Aorta (tissue), 5 donors: ENCODE results near the gene NFKB2. TPM values are rescaled to one million over a fixed set of nuclear protein-coding genes. Genes with fewer than 3 reads are reported as not detected.

Experiments used
- ATAC-seq: fragments of 200-7000 bp; cut with Tn5 transposase; one replicate; pipeline ENCODE4 v1.9.1; 2022; ENCODE audit warnings: moderate library complexity; ENCODE audit not compliant: low FRiP score
- DNase-seq, 2 donors: peaks; one replicate each; pipeline ENCODE4 v3.0.0-alpha.2; 2020
- H3K27ac ChIP-seq, 2 donors: one replicate each; pipeline ENCODE4 v1.5.1; 2013; ENCODE audit warnings: low read length in 2 of 2, mild to moderate bottlenecking in 2 of 2, moderate library complexity in 2 of 2, control low read depth in 1 of 2, inconsistent platforms in 1 of 2, low read depth in 1 of 2
- H3K27me3 ChIP-seq, 2 donors: one replicate each; pipeline ENCODE4 v1.6.1; 2013; ENCODE audit warnings: control low read depth in 1 of 2, low read length in 1 of 2, mild to moderate bottlenecking in 1 of 2, moderate library complexity in 1 of 2; ENCODE audit not compliant: insufficient read depth in 2 of 2, control insufficient read depth in 1 of 2
- H3K36me3 ChIP-seq, 2 donors: one replicate each; pipeline ENCODE4 v1.6.1; 2013; ENCODE audit warnings: control low read depth in 1 of 2, low read length in 1 of 2, mild to moderate bottlenecking in 1 of 2; ENCODE audit not compliant: insufficient read depth in 2 of 2, control insufficient read depth in 1 of 2
- H3K4me1 ChIP-seq, 2 donors: one replicate each; pipeline ENCODE4 v1.6.1; 2013; ENCODE audit warnings: low read length in 2 of 2, control low read depth in 1 of 2, mild to moderate bottlenecking in 1 of 2, moderate library complexity in 1 of 2; ENCODE audit not compliant: insufficient read depth in 2 of 2, control insufficient read depth in 1 of 2
- H3K4me3 ChIP-seq, 2 donors: one replicate each; pipeline ENCODE4 v1.5.1; 2013; ENCODE audit warnings: low read length in 2 of 2, control low read depth in 1 of 2, mild to moderate bottlenecking in 1 of 2
- H3K9me3 ChIP-seq: one replicate; pipeline ENCODE4 v1.6.1; 2013; ENCODE audit warnings: mild to moderate bottlenecking, low read length; ENCODE audit not compliant: control insufficient read depth
- WGBS, 2 donors: extraction: QIAGEN DNeasy Blood & Tissue Kit; methylation state at CpG; one replicate each; pipeline ENCODE4 v1.1.7; 2013; 5-methylcytosine and 5-hydroxymethylcytosine counted together
- intact Hi-C, 2 donors: fragments of 100-400 bp; cut with DNase I; formaldehyde crosslinking; loops; one replicate each; pipeline versions ENCODE4 v1.14.2 to v1.15.0; 2022
- polyA plus RNA-seq, 2 donors: library from polyadenylated mRNA; stranded (reverse); fragments of 200-250 nt; gene quantifications; one replicate each; pipeline ENCODE4 v1.2.3, GENCODE V29; 2013
- total RNA-seq, 2 donors: library from RNA; stranded (reverse); fragmentation: NEBNext Ultra II Directional; extraction: Animal tissue kit (Norgen Biotek cat#: 25700); gene quantifications; one replicate each; pipeline ENCODE4 v1.2.1, GENCODE V29; 2021
- donor health status: healthy with polysubstance abuse.
- donor health status: Bipolar disorder and iron deficiency.
- donor health status: DM: no; HTN: no; CAD: no.
- donor health status: DM: no; HTN: no; CAD: no.
- donor health status: DM: yes; HTN: yes; CAD: no.

Gene NFKB2
- total and polyA plus RNA-seq, 4 donors = 9.8 to 63.3 (median 45.9) TPM

GRCh38 chr10:102397222-102398171 lies 2.0 kb downstream of the NFKB2 start:
- Histone ChIP-seq H3K27me3 (no peaks in the 10 kb centered on the region), H3K9me3 (no peaks in the 10 kb centered on the region), H3K4me1 (no peaks in the 10 kb centered on the region), H3K4me3 (no peak overlapping the region), H3K36me3 (no peaks in the 10 kb centered on the region), H3K27ac (no peak overlapping the region)
- 93 to 94% methylated on average over 14 of the region's 14 CpGs for WGBS, 2 donors
- ATAC-seq (no peak), DNase-seq (peak in 1 of 2 donors; percentile 51)
- intact Hi-C loops = loop anchor here (5.0 to 10.0 kb wide), 3 partner anchors 80 to 243 kb away; partner anchors contain the start of genes ELOVL3 (in 1 of the 2) and NOLC1 (in 1 of the 2)

DNA sequence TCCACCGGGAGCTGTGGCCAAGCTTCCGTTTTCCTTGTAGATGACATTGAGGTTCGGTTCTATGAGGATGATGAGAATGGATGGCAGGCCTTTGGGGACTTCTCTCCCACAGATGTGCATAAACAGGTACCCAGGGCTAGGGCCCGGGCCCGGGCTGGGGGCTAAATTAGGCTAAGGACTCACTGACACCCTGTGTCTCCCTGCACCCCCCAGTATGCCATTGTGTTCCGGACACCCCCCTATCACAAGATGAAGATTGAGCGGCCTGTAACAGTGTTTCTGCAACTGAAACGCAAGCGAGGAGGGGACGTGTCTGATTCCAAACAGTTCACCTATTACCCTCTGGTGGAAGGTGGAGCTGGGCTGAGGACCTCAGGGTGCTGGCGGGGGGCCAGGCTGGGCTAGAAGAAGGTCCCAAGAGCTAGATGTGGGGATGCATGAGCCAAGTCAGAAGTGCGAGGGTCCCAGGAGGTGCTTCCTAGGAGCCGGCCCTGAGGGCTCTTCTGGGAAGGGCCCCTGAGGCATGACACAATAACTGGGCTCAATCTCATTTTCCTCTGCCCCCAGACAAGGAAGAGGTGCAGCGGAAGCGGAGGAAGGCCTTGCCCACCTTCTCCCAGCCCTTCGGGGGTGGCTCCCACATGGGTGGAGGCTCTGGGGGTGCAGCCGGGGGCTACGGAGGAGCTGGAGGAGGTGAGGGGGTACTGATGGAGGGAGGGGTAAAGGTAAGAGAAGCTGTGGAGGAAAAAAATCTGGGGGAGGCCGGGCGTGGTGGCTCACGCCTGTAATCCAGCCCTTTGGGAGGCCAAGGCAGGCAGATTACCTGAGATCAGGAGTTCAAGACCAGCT lies 2.9 kb downstream of the NFKB2 start:
- Histone ChIP-seq H3K27me3 (no peaks in the 10 kb centered on the region), H3K36me3 (no peaks in the 10 kb centered on the region), H3K4me3 (no peak overlapping the region), H3K27ac (no peak overlapping the region), H3K9me3 (no peaks in the 10 kb centered on the region), H3K4me1 (no peaks in the 10 kb centered on the region)
- intact Hi-C loops = loop anchor here (5.0 to 10.0 kb wide), 3 partner anchors 79 to 244 kb away; partner anchors contain the start of genes ELOVL3 (in 1 of the 2) and NOLC1 (in 1 of the 2)
- no peak for DNase-seq
- no peak for ATAC-seq
- 84 to 88% methylated on average over 21 of the region's 21 CpGs for WGBS, 2 donors

DNA sequence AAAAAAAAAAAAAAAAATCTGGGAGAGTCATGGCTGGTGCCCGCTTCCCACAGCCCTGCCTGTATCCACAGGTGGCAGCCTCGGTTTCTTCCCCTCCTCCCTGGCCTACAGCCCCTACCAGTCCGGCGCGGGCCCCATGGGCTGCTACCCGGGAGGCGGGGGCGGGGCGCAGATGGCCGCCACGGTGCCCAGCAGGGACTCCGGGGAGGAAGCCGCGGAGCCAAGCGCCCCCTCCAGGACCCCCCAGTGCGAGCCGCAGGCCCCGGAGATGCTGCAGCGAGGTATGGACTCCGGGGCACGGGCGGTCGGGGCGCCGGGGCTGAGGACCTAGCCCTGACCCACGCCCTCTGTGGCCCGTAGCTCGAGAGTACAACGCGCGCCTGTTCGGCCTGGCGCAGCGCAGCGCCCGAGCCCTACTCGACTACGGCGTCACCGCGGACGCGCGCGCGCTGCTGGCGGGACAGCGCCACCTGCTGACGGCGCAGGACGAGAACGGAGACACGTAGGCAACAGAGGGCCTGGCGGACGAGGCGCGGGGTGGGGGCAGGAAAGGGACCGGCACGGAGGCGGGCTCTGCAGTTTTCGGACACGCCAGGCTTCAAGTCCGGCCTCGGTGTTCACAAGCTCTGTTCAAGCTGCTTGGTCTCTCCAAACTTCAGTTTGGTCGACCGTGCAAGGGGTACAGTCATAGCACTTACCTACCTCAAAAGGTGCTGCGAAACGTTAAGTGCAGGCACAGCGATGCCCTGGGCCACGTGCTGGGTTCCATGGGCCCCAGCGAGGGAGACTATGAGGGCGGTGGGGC lies 3.9 kb downstream of the NFKB2 start:
- Histone ChIP-seq H3K27me3 (no peaks in the 10 kb centered on the region), H3K4me1 (no peaks in the 10 kb centered on the region), H3K9me3 (no peaks in the 10 kb centered on the region), H3K36me3 (no peaks in the 10 kb centered on the region), H3K27ac (no peak overlapping the region), H3K4me3 (peak overlapping the region in 1 of 2 donors; percentile 39)
- intact Hi-C loops = loop anchor here (2.0 to 10.0 kb wide), 4 partner anchors 78 to 245 kb away; partner anchors contain the start of genes ELOVL3 (in 1 of the 2) and NOLC1 (in 1 of the 2)
- DNase-seq (peak; percentile 93 to 97), ATAC-seq (peak; percentile 88)
- 2% methylated on average over 66 to 72 of the region's 72 CpGs for WGBS, 2 donors

DNA sequence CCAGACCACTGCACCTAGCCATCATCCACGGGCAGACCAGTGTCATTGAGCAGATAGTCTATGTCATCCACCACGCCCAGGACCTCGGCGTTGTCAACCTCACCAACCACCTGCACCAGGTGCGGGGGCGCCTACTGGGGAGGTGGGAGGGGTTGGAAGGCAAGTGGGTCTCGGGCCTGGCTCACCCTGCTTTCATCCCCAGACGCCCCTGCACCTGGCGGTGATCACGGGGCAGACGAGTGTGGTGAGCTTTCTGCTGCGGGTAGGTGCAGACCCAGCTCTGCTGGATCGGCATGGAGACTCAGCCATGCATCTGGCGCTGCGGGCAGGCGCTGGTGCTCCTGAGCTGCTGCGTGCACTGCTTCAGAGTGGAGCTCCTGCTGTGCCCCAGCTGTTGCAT lies 4.6 kb downstream of the NFKB2 start:
- DNase-seq (no peak), ATAC-seq (no peak)
- Histone ChIP-seq H3K27ac (no peak overlapping the region), H3K27me3 (no peaks in the 10 kb centered on the region), H3K4me1 (no peaks in the 10 kb centered on the region), H3K36me3 (no peaks in the 10 kb centered on the region), H3K4me3 (no peak overlapping the region), H3K9me3 (no peaks in the 10 kb centered on the region)
- intact Hi-C loops = loop anchor here in 1 of 2 donors (2.0 kb wide), 1 partner anchor 171 kb away; no protein-coding TSS in a partner anchor
- 81 to 82% methylated on average over 17 of the region's 17 CpGs for WGBS, 2 donors

GRCh38 chr10:102400598-102401341 lies 5.3 kb downstream of the NFKB2 start:
- Histone ChIP-seq H3K36me3 (no peaks in the 10 kb centered on the region), H3K27ac (no peak overlapping the region)
- intact Hi-C loops = loop anchor here in 1 of 2 donors (2.0 kb wide), 1 partner anchor 172 kb away; no protein-coding TSS in a partner anchor

GRCh38 chr10:102401342-102401654 lies 5.8 kb downstream of the NFKB2 start:
- no peaks in the 10 kb centered on the region for H3K9me3 ChIP-seq
- no peak for ATAC-seq
- no peaks in the 10 kb centered on the region for H3K27me3 ChIP-seq
- intact Hi-C loops = loop anchor here in 1 of 2 donors (2.0 kb wide), 1 partner anchor 172 kb away; no protein-coding TSS in a partner anchor
- H3K4me3 ChIP-seq = no peak overlapping the region
- no peaks in the 10 kb centered on the region for H3K36me3 ChIP-seq
- 92 to 95% methylated on average over 8 of the region's 8 CpGs for WGBS, 2 donors
- no peak for DNase-seq
- no peaks in the 10 kb centered on the region for H3K4me1 ChIP-seq
- H3K27ac ChIP-seq = no peak overlapping the region

More at GRCh38 chr10:102400598-102401341, 5.3 kb downstream of the NFKB2 start:
- H3K9me3 ChIP-seq = no peaks in the 10 kb centered on the region
- no peak for ATAC-seq
- no peaks in the 10 kb centered on the region for H3K27me3 ChIP-seq
- 90 to 91% methylated on average over 22 of the region's 22 CpGs for WGBS, 2 donors
- no peak for DNase-seq
- H3K4me1 ChIP-seq = no peaks in the 10 kb centered on the region
- H3K4me3 ChIP-seq = no peak overlapping the region

DNA sequence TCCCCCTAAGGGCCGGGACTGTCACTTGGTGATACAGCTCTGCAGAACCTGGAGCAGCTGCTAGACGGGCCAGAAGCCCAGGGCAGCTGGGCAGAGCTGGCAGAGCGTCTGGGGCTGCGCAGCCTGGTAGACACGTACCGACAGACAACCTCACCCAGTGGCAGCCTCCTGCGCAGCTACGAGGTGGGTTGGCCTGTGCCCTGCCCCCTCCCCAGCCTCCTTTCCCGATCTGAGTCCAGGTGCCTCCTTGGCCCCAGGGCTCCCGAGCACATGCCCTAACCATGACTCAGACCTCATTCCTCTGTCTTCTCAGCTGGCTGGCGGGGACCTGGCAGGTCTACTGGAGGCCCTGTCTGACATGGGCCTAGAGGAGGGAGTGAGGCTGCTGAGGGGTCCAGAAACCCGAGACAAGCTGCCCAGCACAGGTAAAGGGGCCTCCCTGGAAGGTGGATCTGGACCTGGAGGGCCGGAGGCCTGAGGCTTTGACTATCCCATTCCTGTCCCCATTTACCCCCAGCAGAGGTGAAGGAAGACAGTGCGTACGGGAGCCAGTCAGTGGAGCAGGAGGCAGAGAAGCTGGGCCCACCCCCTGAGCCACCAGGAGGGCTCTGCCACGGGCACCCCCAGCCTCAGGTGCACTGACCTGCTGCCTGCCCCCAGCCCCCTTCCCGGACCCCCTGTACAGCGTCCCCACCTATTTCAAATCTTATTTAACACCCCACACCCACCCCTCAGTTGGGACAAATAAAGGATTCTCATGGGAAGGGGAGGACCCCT lies 6.4 kb downstream of the NFKB2 start:
- 76 to 77% methylated on average over 18 of the region's 18 CpGs for WGBS, 2 donors
- ATAC-seq = no peak
- DNase-seq = no peak
- no peaks in the 10 kb centered on the region for H3K36me3 ChIP-seq
- H3K4me1 ChIP-seq = no peaks in the 10 kb centered on the region
- intact Hi-C loops = loop anchor here in 1 of 2 donors (2.0 kb wide), 1 partner anchor 173 kb away; no protein-coding TSS in a partner anchor
- no peaks in the 10 kb centered on the region for H3K27me3 ChIP-seq
- H3K27ac ChIP-seq = no peak overlapping the region
- no peaks in the 10 kb centered on the region for H3K9me3 ChIP-seq
- H3K4me3 ChIP-seq = no peak overlapping the region
